LNCAP (cell line): ENCODE measurements around the gene CBY1.

Experiments used
- TF ChIP-seq, protein P1 (sequence below): fragments of 450-650 bp; IDR thresholded peaks from 2 replicates; pipeline ENCODE4 v1.5.1; 2017; ENCODE audit warnings: mild to moderate bottlenecking

Gene CBY1

DNA sequence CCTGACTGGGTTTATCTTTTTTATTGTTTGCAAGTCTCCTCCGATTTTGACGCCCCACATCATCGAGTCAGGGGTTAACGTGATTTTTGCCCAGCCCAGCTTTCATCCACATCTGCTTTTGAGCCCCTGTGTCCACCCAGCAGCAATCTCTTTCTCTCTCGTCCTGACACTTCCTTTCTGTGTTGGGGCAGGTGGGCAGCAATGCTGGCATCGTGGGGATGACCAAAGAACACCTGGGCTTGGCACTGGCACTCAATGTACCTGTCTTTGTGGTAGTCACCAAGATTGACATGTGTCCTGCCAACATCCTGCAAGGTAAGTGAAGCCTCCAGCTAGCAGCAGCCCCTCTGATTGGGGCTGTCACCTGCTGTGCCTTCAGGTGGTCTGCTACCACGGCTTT lies 65.1 kb downstream of the CBY1 start:
- TF ChIP-seq, protein P1, sequence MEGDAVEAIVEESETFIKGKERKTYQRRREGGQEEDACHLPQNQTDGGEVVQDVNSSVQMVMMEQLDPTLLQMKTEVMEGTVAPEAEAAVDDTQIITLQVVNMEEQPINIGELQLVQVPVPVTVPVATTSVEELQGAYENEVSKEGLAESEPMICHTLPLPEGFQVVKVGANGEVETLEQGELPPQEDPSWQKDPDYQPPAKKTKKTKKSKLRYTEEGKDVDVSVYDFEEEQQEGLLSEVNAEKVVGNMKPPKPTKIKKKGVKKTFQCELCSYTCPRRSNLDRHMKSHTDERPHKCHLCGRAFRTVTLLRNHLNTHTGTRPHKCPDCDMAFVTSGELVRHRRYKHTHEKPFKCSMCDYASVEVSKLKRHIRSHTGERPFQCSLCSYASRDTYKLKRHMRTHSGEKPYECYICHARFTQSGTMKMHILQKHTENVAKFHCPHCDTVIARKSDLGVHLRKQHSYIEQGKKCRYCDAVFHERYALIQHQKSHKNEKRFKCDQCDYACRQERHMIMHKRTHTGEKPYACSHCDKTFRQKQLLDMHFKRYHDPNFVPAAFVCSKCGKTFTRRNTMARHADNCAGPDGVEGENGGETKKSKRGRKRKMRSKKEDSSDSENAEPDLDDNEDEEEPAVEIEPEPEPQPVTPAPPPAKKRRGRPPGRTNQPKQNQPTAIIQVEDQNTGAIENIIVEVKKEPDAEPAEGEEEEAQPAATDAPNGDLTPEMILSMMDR, result no peak
